Nephron (organoid): ENCODE results near the gene MCEMP1.

Experiments
- H3K27ac Mint-ChIP-seq, 3 experiments: 2 replicates each; pipeline ENCODE4 v1.8.0; 2020; ENCODE audit warnings: mixed read lengths in 3 of 3, mild to moderate bottlenecking in 2 of 3, moderate library complexity in 1 of 3
- H3K27me3 Mint-ChIP-seq: 2 replicates; pipeline ENCODE4 v1.8.0; 2021; ENCODE audit warnings: low read depth, mild to moderate bottlenecking, moderate library complexity, mixed read lengths
- H3K36me3 Mint-ChIP-seq: 2 replicates; pipeline ENCODE4 v1.8.0; 2020; ENCODE audit warnings: low read depth, mixed read lengths
- H3K4me1 Mint-ChIP-seq: 2 replicates; pipeline ENCODE4 v1.8.0; 2020; ENCODE audit warnings: mixed read lengths
- H3K4me3 Mint-ChIP-seq, 3 experiments: 2 replicates each; pipeline ENCODE4 v1.8.0; 2020; ENCODE audit warnings: mild to moderate bottlenecking in 3 of 3, mixed read lengths in 3 of 3, moderate library complexity in 2 of 3
- H3K9me3 Mint-ChIP-seq: 2 replicates; pipeline ENCODE4 v1.8.0; 2020; ENCODE audit warnings: mixed read lengths
- TF ChIP-seq, protein P1 (sequence below), 3 experiments: fragments of 200-600 bp; sonication (generic); IDR thresholded peaks; one replicate each; pipeline ENCODE4 v1.5.0; 2021; ENCODE audit warnings: antibody characterized with exemption in 3 of 3; ENCODE audit not compliant: unreplicated experiment in 3 of 3

The MCEMP1 gene

DNA sequence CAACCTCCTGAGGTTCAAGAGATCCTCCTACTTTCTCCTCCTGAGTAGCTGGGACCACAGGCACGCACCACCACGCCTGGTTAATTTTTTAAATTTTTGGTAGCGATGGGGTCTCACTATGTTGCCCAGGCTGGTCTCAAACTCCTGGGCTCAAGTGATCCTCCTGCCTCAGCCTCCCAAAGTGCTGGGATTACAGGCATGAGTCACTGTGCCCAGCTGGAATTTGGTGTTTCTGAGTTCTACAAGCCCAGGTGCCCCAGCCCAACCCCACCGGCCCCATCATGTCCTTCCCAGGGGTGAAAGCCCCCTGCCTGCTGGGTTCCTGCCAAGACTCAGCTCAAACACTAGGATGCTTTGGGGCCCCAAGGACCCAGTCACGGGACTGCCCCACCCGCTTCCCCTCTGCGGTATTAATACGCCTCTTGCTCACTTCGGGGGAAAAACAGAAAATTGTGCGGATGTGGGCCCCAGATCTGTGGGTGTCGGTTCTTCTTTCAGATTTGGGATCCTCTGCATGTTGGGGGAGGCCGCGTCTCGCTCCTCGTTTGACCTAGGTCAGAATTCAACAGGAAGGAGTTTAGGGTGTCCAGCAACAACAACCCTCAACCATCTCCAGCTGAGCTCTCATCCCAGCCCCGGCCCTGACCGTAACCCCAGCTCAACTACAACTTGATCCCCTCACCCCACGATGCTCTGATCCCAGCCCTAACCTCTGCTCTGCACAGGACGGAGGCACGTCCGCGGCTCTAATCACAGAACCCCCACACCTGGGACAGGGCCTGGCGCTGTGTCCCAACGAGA lies 28.7 kb downstream of the MCEMP1 start:
- Mint-ChIP-seq H3K9me3 (no peaks in the 10 kb centered on the region), H3K36me3 (no peaks in the 10 kb centered on the region), H3K27ac (no peak overlapping the region), H3K4me3 (no peak overlapping the region), H3K27me3 (peaks cover 11% of the 10 kb centered on the region), H3K4me1 (no peaks in the 10 kb centered on the region)
- TF ChIP-seq, protein P1, sequence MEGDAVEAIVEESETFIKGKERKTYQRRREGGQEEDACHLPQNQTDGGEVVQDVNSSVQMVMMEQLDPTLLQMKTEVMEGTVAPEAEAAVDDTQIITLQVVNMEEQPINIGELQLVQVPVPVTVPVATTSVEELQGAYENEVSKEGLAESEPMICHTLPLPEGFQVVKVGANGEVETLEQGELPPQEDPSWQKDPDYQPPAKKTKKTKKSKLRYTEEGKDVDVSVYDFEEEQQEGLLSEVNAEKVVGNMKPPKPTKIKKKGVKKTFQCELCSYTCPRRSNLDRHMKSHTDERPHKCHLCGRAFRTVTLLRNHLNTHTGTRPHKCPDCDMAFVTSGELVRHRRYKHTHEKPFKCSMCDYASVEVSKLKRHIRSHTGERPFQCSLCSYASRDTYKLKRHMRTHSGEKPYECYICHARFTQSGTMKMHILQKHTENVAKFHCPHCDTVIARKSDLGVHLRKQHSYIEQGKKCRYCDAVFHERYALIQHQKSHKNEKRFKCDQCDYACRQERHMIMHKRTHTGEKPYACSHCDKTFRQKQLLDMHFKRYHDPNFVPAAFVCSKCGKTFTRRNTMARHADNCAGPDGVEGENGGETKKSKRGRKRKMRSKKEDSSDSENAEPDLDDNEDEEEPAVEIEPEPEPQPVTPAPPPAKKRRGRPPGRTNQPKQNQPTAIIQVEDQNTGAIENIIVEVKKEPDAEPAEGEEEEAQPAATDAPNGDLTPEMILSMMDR (IDR thresholded peaks at IDR 0.05; ENCODE audit: unreplicated experiment in 3 of 3): no peak

DNA sequence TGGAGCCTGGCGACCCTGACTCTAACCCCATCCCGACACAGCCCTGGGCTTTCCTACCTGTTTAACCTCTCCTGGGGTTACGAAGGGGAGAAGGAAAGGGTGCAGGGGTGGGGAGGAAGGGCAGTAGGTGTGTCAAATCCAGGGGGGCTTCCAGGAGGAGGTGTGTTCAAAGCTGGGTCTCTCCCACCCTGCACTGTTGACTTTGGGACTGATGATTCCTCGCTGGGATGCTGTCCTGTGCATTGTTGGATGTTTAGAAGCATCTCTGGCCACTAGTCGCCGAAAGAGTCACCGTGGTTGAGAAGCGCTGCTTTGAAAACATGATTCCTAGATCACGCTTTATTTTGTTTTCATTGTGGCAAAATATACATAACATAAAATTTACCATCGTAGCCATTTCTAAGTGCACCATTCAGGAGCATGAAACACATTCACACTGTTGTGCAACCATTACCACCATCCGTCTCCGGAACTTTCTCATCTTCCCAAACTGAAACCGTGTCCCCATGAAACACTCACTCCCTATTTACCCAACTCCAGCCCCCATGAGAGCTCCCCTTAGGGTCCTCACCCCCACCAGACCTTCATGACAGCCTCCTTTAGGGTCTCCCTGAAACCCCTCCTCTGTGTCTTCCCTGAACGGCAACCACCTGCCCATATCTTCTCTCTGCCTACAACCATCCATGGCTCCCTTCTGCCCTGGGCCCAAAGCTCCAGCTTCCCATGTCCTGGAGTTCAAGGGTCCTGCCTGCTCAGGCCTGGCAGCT lies 29.5 kb downstream of the MCEMP1 start:
- no peaks in the 10 kb centered on the region for H3K9me3 Mint-ChIP-seq
- peaks cover 11% of the 10 kb centered on the region for H3K27me3 Mint-ChIP-seq
- no peak overlapping the region for H3K4me3 Mint-ChIP-seq
- H3K27ac Mint-ChIP-seq: no peak overlapping the region
- TF ChIP-seq, protein P1 (IDR thresholded peaks at IDR 0.05; ENCODE audit: unreplicated experiment in 3 of 3): no peak
- H3K4me1 Mint-ChIP-seq: no peaks in the 10 kb centered on the region
- no peaks in the 10 kb centered on the region for H3K36me3 Mint-ChIP-seq

DNA sequence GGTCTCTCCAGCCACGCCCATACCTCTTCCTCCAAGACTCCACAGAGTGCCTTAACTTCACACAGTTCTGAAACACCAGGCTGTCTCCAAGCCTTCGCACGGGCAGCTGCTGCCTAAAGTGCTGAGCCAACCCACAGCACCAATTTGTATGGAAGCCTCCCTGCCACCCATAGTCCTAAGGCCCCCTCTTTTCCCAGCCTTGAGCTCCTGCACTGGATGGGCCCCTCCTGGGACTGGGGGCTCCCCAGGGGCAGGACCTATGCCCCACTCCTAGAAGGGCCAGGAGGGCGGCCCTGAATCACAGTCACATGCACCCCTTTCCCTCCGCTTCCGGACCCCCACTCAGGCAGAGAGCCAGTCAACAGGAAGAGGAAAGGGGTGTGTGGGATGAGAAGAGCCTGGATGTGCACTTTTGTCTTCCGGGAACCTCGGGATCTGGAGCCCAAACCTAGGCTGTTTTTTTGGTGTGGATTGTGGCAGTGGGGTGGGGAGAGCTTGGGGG lies 30.1 kb downstream of the MCEMP1 start:
- H3K9me3 Mint-ChIP-seq: no peaks in the 10 kb centered on the region

DNA sequence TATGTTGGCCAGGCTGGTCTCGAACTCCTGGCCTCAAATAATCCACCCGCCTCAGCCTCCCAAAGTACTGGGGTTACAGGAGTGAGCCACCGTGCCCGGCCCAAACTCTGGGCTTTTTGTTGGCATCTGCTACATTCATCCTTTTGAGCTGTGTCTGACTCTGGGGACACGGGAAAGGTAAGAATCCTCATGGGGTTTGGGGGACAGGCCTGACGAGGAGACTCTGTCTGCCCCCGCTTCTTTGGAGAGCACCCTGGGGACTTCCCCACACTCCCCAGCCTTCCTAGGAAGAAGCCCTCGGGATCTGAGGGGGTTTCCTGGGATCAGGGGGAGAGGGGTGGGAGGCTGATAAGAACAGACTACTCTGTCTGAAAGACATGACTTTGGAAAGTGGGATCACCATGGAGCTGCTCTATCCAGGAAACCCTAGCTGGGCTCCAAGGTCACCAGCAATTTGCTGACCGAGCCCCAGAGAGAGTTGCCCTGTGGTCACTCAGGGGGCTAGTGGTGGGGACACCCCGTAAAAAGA lies 33.1 kb downstream of the MCEMP1 start:
- no peaks in the 10 kb centered on the region for H3K36me3 Mint-ChIP-seq
- H3K4me1 Mint-ChIP-seq: no peaks in the 10 kb centered on the region
- H3K27ac Mint-ChIP-seq: no peak overlapping the region
- peaks cover 6% of the 10 kb centered on the region for H3K27me3 Mint-ChIP-seq
- TF ChIP-seq, protein P1 (IDR thresholded peaks at IDR 0.05; ENCODE audit: unreplicated experiment in 3 of 3): no peak
- H3K4me3 Mint-ChIP-seq: no peak overlapping the region
- no peaks in the 10 kb centered on the region for H3K9me3 Mint-ChIP-seq

More for the DNA sequence above, 30.1 kb downstream of the MCEMP1 start:
- Mint-ChIP-seq H3K36me3 (no peaks in the 10 kb centered on the region), H3K4me3 (no peak overlapping the region), H3K27me3 (peaks cover 11% of the 10 kb centered on the region), H3K4me1 (no peaks in the 10 kb centered on the region), H3K27ac (no peak overlapping the region)
- TF ChIP-seq, protein P1 (IDR thresholded peaks at IDR 0.05; ENCODE audit: unreplicated experiment in 3 of 3): no peak

DNA sequence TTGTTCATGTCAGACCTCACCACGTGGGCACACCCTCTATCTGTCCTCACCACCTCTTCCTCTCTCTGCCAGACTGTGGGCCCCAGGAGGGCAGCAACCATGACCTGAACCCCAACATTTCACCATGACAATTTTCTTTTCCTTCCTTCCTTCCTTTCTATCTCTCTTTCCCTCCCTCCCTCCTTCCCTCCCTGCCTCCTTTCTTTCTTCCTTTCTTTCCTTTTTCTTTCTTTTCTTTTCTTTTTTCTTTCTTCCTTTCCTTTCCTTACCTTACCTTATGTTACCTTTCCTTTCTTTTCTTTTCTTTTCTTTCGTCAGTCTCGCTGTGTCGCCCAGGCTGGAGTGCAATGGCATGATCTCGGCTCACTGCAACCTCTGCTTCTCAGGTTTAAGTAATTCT lies 33.7 kb downstream of the MCEMP1 start:
- TF ChIP-seq, protein P1 (IDR thresholded peaks at IDR 0.05; ENCODE audit: unreplicated experiment in 3 of 3): no peak
- H3K27ac Mint-ChIP-seq: no peak overlapping the region
- no peaks in the 10 kb centered on the region for H3K4me1 Mint-ChIP-seq
- H3K27me3 Mint-ChIP-seq: peaks cover 6% of the 10 kb centered on the region
- no peaks in the 10 kb centered on the region for H3K9me3 Mint-ChIP-seq
- H3K36me3 Mint-ChIP-seq: no peaks in the 10 kb centered on the region
- no peak overlapping the region for H3K4me3 Mint-ChIP-seq
